ENCODE measurements around the gene SEMA7A.
"Not testable (repeated sequence)": the region's sequence is repeated elsewhere in the genome, so short reads cannot be mapped to it uniquely, and the experiment has no call there.

The SEMA7A gene

DNA sequence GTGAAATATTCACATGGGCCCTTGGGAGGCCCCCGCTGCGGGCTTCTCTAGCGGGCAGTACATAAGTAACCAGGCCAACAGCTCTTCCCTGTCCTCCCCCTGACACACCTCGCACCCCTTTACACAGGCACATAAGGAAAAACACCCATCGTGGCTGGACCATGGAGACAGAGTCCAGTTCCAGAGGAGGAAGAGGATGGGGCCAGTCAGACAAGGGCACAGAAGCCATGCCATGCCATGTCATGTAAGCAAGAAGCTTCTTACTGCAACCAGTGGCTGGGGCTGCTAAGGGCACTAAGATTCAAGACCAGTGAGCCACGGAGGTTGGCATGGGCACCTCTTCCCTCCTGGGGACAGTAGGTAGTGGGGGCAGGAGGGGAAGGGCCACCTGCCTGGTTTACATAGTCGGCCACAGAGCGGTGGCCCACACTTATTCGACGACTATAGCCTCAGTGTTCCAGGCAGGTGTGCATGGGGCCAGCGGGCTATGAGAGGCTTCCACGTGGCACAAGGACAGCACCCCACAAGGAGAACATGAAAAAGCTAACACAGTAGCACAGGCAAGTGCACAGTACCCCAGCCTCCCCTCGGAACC is 60.6 kb downstream of the SEMA7A start:
- DNase-seq (ENCODE audit: low read depth in 2 of 2) = no peak

DNA sequence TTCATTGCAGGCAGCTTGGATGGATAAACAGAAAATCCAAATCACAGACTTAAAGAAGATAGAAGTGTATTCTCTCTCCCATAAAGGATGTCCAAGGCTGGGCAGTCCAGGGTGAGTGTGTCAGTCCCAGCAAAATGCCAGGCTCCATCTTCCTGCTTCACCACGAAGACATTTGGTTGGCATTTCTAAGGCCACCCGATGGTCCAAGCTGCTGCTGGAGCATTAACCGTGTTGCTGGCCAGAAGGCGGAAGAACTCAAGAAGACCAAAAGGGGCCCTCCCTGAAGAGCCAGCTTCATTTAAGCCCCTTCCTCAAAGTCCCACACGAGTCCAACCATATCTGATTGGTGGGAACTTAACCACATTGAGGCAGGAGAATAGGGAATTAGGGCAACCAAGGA is 63.3 kb downstream of the SEMA7A start:
- DNase-seq (ENCODE audit: low read depth in 2 of 2) = no peak

DNA sequence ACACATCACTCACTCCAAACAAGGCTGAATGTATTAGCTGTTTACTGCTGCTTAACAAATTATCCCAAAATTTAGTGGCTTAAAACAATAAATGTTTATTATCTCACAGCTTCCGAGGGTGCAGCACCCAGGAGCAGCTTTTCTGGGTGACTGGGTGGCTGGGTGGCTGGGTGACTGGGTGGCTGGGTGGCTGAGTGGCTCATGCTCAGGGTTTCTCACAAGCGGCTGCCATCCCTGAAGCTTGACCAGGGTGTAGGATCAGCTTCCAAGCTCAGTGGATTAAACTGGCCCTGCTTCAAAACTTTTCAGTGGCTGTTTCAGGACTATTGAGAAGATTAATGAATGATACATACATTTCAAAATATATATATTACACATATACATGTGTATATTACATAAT is 64.0 kb downstream of the SEMA7A start:
- DNase-seq (ENCODE audit: low read depth in 2 of 2) = no peak

DNA sequence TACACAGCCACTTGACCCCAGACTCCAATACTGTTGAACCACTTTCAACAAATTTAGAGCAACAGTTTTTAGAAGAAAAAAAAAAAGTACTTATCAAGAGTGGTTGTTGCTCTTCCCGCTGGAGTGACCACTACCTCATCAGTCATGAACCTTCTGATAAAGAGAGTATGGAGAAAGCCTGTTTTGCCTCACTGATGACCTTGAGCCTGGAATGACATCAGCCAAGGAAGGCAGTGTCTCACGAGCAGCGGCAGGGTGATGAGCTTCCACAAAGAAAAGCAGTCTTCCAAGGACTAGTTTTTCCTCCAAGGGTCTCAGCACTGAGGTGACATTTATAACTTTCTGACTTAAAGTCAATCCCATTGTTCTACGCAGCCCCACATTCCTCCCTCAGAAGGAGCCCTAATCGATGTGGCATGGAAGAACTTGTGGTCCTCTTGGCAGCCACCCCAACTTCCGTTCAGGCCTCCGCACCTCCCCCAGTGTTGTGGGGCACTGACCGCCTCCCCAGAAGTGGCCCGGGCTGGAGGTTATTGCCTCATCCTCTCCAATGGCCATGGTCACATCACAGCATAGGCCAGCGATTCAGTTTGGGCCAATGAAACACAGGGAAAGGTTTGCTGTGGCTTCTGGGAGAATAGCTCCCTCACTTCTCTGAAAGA is 64.5 kb downstream of the SEMA7A start:
- DNase-seq (ENCODE audit: low read depth in 2 of 2) = no peak

DNA sequence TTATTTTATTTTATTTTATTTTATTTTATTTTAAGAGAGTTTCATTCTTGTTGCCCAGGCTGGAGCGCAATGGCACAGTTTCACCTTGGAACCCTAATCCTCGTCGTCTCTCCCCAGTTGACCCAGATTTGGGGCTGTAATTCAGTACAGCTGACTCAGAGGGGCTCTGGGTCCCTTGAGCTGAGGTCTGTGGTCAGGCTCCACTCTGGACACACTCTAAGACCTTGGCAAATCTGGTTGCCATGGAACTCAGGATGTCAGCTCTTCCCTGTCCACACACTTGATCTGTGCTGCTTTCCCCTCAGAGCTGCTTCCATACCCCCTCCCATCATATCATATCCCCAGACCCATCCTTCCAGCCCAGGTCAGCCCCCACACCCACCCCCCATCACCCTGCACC is 65.6 kb downstream of the SEMA7A start:
- no peak for DNase-seq (ENCODE audit: low read depth in 2 of 2)

DNA sequence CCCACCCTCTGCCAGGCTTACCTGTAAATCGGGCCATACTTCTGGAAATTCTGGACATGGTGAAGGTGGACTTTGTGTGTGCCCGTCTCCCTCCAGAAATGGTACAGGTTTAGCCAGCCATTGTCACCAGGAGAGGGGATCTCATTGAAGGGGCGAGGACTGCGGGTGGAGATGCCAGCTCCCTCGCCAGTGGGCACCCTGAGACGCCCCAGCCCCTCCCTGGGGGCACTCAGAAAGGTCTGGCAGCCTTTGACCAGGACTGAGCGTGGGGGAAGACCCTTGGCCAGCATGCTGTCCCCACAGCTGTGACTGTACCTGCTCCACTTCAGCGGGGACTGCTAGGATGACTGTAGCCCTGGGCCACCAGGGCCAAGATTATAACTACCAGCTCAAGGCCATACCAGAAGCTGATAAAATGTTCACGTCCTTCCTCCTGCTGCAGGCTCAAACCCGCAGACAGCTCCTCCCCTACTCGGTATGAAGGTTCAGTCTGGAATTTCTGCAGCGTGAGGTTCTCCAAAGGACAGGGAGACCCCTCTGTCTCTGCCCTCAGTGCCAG is 66.4 kb downstream of the SEMA7A start, which contains the start of gene CYP11A1:
Gene CYP11A1 (minus strand): TSS at position 351 of the 559 bp plus-strand sequence. CDS start 61 bp downstream, at position 290.
- DNase-seq (ENCODE audit: low read depth in 2 of 2) = no peak

DNA sequence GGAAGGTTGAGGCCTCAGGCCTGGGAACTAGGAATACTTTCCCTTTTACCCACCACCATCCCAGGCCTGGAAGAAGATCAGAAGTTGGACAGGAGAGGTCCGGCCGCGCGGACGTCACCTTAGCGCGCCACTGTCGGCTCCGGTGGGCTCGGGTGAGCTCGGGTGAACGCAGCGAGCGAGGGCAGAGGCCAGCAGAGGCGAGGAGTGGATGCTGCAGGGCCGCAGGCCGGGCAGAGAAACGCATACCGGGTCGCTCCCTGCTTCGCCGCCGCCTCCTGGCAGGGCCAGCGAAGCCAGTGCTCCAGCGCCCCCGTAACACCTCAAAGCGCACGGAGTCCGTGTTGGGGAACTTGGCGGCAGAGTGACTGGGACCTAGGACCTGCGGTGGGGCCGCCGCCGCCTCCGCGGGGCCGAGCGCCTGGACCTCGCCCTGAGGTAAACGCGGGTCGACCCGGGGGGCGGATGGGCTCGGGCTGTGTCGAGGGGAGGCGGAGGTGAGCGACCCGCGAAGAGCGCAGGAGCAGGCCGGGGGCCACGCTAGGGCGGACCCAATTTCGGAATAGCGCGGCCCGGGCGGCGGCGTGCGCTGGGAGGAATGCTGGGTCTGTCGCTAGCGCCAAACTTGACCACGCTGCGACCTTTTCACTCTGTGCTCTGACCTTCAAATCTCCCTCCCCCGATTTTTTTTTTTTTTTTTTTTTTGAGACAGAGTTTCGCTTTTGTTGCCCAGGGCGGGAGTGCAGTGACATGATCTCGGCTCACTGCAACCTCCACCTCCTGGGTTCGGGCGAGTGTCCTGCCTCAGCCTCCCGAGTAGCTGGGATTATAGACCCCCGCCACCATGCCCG is 67.9 kb downstream of the SEMA7A start:
- no peak for DNase-seq (ENCODE audit: low read depth in 2 of 2)

DNA sequence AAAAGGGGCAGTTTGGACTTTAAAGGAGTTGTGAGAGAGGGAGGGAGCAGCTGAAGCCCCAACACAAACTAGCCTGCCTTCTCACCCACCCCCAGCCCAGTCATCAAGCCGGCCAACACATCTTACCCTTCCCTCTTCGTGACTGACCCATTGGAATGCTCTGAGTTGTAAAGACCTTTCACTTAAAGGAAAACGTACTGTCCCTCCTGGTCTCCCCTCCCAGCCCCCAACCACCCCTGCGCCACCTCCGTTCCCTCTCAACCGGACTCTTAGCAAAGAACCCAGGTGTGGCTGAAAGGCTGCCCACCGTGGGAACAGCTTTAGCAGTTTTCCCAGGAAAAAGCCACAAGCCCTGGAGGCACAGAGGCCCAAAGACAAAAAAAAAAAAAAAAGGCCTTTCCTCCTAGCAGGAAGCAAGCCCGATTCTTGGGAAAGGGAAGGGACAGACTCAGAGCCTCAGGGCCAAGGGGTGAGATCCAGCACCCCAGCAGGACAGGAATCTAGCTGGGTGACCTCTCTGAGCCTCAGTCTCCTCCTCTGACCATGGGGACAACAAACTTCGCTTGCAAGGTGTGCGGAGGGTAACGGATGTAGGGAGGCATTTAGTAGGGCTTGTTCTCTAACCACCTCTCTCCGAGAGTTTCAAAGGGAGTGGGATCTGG is 68.7 kb downstream of the SEMA7A start:
- no peak for DNase-seq (ENCODE audit: low read depth in 2 of 2)

DNA sequence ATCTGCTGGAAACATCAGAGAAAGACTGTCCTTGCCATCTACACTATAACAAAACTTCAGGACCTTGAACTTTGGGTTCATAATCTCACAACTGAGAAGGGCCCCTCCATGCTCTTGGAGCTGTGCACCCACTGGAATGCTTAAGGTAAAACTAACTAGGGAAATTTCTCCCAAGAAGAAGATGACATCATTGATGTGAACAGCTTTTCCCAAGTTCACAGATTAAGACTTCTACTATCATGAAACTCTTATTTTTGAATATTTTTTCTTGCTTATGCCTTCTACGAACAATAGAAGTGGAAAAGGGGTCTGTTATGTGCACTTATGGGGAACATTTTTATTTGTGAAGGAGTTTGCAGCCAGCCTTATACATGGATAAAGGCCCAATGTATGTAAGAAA is 71.3 kb downstream of the SEMA7A start:
- no peak for DNase-seq (ENCODE audit: low read depth in 2 of 2)

DNA sequence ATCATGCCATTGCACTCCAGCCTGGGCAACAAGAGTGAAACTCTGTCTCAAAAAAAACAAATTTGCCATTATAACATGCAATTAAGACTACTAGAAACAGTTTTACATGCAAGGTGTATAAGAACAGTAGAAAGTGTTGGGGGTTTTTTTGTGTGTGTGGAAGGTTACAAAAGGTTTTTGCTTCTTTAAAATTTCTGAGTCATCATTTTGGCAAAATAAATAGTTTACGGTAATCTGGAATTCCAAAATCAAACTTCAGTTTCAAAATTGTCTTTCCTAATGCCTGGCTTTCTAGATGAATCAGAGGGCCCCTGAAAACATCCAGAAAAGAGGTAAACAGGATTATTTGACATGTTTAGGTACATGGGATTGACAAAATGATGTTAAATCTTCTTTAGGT is 72.9 kb downstream of the SEMA7A start:
- DNase-seq (ENCODE audit: low read depth in 2 of 2) = not testable (repeated sequence)

DNA sequence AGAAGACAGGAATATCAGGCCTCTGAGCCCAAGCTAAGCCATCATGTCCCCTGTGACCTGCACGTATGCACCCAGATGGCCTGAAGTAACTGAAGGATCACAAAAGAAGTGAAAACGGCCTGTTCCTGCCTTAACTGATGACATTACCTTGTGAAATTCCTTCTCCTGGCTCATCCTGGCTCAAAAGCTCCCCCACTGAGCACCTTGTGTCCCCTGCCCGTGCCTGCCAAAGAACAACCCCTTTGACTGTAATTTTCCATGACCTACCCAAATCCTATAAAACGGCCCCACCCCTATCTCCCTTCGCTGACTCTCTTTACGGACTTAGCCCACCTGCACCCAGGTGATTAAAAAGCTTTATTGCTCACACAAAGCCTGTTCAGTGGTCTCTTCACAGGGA is 74.4 kb downstream of the SEMA7A start:
- not testable (repeated sequence) for DNase-seq (ENCODE audit: low read depth in 2 of 2)

Measured in stimulated activated CD8-positive, alpha-beta memory T cell treated with anti-CD3 and anti-CD28 coated beads, Interleukin-15, amount 100 ng/mL, for 48 hours (primary cell).